Fibroblast of upper back skin (primary cell): ENCODE results near the gene ST6GAL2.

Experiments used
- DNase-seq: peaks from one replicate; pipeline ENCODE4 v3.0.0-alpha.2; 2013

Gene ST6GAL2

DNA sequence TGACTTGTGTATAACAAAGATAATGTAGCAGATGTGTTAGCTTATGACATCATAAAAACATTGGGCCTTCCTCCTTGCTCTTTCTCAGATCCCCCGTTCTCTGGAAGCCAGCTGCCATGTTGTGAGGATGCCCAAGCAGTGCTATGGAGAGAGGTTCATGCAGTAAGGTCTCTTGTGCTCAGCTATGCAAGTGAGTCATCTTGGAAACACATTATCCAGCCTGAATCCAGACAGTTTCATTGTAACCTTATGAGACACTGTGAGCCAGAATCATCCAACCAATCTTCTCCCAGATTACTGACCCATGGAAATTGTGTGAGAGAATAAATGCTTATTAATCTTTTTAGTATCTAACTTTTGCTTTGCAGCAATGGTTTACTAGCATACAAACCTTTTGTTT, 60.8 kb downstream of the ST6GAL2 start:
- peak; percentile 43 for DNase-seq

DNA sequence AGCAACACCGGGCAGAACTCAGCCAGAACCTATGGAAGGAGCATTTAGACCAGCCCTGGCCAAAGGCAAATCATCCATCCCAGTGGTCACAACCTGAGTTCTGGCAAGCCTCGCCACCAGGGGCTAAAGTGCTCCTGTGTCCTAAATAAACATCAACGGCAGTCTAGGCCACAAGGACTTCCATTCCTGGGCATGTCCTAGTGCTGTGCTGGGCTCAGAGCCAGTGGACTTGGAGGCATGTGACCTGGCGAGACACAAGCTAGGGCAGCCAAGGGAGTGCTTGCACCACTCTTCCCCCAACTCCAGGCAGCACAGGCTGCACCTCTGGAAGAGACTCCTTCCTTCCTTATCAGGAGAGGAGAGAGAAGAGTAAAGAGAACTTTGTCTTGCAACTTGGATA, 69.0 kb downstream of the ST6GAL2 start:
- no peak for DNase-seq

DNA sequence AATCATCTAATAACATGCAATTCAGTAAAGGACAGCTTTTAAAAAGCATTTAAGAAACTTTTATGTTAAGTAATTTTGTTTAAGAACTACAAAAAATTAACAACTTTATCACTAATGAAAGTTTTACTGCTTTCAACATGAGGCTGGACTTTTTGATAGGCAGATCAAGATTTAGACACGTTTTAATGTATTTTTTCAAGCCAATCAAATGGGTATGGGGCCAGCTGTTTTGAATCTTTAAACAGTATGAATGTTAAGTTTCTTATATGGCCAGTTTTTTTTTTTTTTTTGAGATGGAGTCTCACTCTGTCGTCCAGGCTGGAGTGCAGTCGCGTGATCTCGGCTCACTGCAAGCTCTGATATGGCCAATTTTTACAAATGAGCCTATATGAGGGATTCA, 73.1 kb downstream of the ST6GAL2 start:
- no peak for DNase-seq

DNA sequence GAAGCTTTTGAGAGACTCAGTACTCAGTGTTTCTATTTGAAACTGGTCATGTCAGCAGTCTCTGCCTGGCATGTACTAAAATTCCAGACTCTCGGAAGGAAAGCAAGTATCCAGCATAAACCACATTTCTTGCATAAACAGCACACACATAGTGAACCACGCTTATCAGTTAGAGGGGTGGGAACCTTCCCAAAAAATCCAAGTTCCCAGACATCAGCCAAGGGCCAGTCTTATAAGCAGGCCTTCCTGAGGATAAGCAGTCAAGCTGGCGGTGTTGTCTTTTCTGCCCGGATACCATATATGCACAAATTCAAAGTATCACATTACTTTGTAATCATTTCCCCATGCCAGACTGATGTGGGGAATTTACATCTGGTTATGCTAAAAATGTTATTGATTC, 73.6 kb downstream of the ST6GAL2 start:
- peak; percentile 72 for DNase-seq

DNA sequence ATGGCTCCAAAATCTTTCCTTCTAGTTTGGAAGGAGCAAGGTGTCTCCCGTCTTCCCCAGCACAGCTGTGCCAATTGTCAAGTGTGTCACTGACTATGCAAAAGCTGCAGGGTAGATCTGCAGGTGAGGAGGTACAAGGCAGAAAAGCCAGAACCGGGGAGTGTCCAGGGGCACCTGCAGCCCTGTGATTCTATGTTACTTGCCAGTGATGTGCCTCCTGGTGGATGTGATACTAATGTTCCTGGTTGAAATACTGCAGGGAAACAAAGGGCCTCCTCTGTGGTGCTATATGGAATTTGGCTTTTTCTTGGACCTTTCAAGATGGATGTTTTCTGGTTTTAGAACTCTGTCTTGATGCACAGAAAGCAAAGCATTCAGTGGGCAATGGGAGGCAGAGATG, 80.3 kb downstream of the ST6GAL2 start:
- no peak for DNase-seq

DNA sequence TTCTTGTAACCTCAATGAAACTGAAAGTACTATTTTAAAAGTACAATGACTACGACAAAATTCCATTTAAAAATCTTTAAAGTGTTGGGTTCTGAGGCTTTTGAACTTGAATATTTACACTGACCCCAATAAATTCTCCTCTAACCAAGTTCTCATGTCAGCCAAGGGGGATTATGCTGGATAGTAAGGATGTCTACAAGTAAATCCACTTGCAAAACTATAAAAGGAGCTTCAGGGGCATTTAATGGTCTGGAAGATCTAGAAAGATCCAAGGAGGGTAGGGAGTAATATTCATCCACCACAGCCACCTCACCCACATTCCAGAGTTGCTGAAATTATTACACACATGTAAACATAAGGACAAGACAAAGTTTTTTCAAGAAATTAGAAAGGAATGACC, 81.8 kb downstream of the ST6GAL2 start:
- no peak for DNase-seq

DNA sequence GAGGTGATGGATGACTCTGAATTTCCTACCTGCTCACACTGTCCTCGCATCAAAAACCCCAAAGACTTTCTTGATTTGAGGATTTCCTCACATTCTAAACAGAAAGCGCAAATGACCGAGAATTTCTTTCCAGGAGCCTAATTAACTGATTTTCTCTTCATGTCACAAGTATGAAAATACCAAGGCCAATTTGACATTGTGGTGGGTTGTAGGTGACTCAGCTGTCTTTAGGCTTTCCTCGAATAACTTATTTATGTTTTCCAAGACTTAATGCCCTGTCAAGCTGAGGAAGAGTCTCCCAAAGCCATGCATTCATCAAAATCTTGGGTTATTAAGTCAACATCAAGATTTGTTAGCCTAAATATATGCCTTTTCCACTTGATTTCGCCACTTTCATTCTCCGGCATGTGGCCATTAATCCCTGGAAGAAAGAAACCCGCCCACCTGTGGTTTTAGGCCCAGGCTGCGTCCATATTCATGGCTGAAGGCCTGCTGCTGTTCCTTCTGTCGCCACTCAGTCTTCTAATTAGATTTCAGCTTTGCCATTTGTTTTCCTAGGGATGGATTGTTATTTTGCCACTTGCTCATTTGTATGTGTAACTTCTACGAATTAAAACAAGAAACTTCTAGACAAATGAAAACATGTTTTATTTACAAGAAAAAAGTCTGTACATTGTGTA, 84.9 kb downstream of the ST6GAL2 start:
- DNase-seq, result peak; percentile 28

DNA sequence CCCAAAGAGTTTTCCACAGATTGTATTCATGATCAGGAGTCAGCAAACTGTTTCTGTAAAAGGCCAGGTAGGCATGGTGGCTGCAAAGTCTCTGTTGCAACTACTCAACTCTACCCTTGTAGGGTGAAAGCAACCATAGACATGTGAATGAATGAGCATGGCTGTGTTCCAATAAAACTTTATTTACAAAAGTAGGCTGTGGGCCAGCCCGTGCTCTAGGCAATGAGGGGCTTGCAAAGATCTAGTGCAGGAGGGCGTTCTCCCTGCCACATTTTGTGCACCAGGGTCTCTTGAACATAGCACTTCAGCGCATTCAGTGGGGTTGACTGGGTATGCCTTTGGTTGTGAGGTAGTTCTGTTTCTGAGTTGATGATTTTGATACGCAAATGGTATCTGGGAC, 85.8 kb downstream of the ST6GAL2 start:
- DNase-seq, result no peak

DNA sequence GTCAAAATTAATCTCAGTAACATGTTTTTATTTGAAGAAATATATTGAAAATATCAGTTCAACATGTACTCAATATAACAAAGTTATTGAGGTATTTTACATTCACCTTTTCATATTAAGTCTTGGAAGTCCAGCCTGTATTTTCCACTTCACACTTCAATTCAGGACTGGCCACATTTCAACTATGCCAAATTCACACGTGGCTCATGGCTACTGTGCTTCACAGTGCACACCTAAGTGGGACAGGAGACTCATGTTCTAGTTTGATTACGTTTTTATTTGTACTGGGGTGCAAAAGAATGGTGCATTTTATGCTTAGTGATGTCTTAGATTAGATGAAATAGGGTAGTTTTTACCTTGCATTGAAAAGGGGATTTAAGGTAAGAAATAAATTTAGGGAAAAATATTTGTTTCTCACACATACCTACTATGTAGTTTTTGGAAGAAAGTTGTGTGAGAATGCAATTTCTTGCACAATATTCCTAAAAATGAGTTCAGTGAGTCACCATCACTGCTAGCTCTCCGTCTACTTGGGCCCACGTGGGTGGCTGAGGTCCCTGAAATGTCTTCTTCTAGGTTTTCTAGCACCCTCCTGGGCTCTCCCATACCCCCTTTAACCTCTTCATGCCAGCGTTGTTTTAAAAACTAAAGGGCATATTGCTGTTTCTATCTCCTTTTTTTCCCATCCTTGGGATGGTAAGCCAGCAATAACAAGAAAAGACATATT, 87.0 kb downstream of the ST6GAL2 start:
- DNase-seq, result peak; percentile 11

DNA sequence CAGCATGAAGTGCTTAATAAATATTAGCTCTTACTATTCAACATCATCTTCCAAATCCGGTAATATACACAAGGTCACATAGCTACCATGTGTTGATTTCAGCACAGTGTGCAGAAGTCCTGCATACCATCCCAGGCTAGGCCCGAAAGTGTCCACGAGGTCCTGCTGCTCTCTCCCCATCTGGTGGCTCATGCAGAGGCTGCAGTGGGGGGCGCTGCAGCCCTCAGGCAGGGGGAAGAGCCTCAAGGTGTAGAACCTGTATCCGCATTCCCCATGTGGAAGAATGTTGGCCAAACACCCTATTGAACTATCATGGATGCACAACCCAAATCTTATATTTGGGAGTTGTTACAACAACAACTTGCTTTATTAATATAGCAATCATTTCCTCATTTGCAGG, 88.5 kb downstream of the ST6GAL2 start:
- no peak for DNase-seq

DNA sequence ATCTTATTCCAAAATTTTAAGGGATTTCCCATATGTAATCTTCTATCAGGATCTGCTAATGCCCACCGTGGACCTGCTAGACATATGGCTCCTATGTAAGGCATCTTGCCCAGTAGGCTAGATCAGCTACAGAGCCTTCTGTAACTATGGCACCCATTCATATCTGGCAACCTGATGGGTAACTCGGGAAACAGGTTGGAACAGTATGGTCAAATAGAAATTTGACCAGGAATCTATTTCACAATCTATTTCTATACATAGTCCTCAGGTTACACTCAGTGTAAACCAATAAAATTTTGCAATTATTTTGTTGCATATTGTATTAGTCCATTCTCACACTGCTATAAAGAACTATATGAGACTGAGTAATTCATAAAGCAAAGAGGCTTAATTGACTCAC, 93.3 kb downstream of the ST6GAL2 start:
- no peak for DNase-seq

DNA sequence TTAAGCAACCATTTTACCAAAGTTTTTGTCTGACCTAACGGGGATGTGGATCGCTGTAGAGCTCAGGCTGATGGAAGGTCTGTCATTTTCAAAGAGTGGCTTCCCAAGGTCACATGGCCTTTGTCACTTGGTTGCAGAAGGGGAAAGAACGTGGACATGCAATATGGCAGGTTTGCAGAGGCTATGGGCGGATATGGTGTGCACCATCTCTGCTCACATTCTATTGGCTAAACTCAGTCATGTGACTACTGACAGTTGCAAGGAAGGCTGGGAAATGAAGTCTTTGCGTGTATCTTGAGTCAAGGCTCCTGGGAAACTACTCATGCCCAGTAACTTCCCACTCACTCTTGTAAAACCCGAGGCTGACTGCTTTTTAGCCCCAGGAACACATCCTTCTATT, 96.8 kb downstream of the ST6GAL2 start:
- no peak for DNase-seq

DNA sequence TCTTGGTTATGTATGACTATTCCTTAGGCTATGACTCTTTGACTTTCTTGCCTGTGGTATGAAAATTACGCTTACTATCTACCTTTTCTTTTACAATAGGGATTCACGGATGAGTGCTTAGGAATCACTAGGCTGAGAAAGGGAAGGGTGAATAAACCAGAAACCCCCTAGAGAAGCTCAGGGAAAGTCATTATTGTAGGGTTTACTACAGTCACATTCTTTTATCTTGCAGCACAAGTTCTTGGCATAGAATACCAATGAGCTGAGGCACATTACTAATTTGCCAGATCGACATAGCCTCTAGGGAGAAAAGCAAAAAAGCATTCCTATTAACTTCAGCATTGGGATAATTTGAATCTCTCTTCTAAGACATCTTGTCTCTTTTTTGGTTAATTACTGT, 103.3 kb downstream of the ST6GAL2 start:
- DNase-seq, result no peak

DNA sequence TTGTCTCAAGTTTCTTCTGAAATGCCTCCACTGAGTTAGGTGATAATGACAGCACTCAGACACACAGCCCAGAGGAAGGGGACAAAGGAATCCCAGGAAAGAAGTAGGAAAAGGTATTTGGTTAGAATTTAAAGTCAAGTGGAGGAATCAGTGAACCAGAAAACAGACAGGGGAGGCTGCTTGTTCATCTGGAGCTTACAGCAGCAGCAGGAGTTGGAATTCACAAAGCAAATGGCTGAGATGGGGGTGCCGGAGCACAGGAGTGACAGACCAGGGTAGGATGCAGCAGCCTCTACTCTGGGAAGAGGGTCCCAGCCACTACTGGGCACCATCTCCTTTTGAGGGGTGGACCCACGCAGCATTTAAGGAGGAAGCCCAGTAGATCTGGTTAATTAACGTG, 104.8 kb downstream of the ST6GAL2 start:
- DNase-seq, result no peak

DNA sequence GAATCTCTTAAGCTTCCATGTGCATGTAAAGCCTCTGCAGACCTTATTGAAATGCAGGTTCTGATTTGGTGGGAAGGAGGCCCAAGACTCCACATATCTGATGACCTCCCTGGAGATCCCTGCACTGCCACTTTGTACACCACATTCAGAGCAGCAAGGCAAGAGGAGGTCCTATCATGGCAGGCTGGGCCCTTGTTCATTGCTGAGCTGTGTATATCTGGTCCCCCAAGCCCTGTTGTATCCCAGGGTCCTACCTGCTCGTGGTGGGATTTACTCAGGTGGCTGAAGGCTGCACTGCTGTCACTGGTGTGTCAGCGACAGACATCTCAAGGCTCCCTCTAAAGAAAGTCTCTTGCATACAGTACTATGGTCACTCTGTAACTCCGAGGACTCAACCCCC, 114.2 kb downstream of the ST6GAL2 start:
- no peak for DNase-seq

DNA sequence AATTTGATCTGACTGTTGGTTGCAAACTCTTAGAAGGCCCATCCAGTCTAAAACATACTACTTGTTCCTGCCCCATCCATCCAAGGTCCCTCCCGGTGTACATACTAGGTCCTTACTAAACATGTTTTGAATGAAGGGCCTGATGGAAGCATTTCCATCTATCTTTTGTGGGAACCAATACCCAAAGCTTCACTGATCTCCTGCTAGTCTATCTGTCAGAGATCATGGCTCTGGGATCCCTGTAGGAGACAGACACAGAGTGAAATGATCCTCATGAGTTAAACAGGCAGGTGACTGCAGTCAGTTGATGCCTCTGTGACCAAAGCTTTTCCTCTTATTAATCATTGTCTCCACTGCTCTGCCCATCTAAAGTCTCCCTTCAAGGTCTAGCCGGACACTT, 115.0 kb downstream of the ST6GAL2 start:
- DNase-seq, result no peak

DNA sequence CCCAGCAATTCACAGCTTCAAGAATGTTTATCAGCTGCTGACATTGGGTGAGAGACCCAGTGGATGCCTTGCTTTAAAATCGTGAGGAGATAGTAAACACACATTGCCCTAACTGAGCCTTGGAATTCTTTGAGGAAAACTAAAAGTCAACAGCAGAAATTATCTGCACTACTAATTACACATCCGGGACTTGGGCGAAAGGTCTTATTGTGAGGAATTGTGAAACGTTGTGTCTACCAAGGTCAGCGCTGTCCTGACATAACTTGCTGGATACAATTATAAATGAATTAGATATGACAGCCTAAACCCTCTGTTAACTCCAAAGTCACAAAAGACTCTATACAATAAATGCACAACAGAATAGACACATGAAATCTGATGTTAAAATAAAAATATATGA, 121.4 kb downstream of the ST6GAL2 start:
- DNase-seq, result no peak

DNA sequence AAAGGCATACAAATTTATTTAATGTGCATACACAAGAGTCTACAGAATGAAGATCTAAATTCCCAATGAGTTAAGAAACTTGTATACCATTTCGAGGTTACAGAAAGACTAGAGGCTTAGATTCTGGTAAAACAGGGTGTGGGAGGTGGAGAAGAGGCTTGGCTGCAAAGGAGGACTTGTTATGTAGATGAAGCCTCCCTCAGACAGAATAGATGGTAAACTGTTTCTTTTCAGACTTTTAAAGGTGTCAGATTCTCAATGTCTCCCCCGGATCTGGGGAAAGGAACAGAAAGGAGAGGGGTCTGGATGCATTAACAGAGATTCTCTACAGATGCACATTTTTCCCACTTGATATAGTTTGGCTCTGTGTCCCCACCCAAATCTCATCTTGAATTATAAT, 126.0 kb downstream of the ST6GAL2 start:
- no peak for DNase-seq

DNA sequence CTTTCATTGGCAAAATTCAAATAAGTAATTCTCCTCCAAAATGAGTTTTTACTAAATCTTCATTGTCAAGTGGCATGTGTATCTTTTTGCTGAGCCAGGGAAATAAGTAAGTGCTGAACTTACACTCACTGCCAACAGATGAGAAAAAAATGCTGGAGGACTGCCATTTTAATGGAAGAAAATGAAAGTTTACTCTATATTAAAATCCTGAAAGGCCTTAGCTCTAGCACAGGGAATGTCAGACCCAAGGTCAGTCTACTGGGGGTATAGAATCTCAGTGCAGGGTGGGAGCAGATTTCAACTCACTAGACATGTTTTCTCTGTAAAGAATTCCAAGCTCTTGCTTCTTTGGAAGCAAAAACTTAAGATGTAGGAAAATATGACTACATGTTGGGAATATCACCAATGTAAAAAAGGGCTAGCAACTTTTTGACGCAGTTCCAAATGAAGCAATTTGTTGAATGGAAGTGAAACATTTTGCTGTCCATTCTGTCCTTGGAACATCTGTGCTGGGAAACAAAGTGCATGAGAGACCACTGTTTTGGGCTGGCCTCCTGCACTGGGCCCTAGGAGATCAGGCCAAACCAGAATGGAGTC, 127.0 kb downstream of the ST6GAL2 start:
- no peak for DNase-seq
